HFFc6 (cell line): ENCODE results near the gene CCDC12. TPM values are rescaled to one million over a fixed set of nuclear protein-coding genes. Genes with fewer than 3 reads are reported as not detected.

Source experiments
- DNase-seq: peaks from one replicate; pipeline ENCODE4 v3.0.0-alpha.2; 2018
- H3K27ac Mint-ChIP-seq: 2 replicates; pipeline ENCODE4 v1.8.0; 2020; ENCODE audit warnings: mild to moderate bottlenecking, mixed read lengths
- H3K27me3 Mint-ChIP-seq: 2 replicates; pipeline ENCODE4 v1.8.0; 2021; ENCODE audit warnings: mild to moderate bottlenecking, moderate library complexity, mixed read lengths; ENCODE audit not compliant: insufficient read depth
- H3K36me3 Mint-ChIP-seq: 2 replicates; pipeline ENCODE4 v1.8.0; 2021; ENCODE audit warnings: low read depth, mixed read lengths
- H3K4me1 Mint-ChIP-seq: 2 replicates; pipeline ENCODE4 v1.8.0; 2020; ENCODE audit warnings: low read depth, mixed read lengths
- H3K4me3 Mint-ChIP-seq: 2 replicates; pipeline ENCODE4 v1.8.0; 2020; ENCODE audit warnings: mild to moderate bottlenecking, moderate library complexity, mixed read lengths
- H3K9me3 Mint-ChIP-seq: 2 replicates; pipeline ENCODE4 v1.8.0; 2020; ENCODE audit warnings: mild to moderate bottlenecking, mixed read lengths
- total RNA-seq, 6 experiments: library from RNA; stranded (reverse); fragmentation: NEBNext Ultra II Directional; extraction: Animal tissue kit (Norgen Biotek cat#: 25700); gene quantifications; 2 replicates in 1 of 6; 3 replicates in 5 of 6; pipeline ENCODE4 v1.2.3, GENCODE V29; 2021
- TF ChIP-seq, protein P1 (sequence below): fragments of 200-600 bp; sonication (generic); IDR thresholded peaks from 2 replicates; pipeline ENCODE4 v1.5.0; 2021; ENCODE audit warnings: antibody characterized with exemption, mild to moderate bottlenecking

CCDC12 gene
- total RNA-seq, 6 experiments from 2014 or later: 21.3 to 27.9 (median 27.2) TPM

DNA sequence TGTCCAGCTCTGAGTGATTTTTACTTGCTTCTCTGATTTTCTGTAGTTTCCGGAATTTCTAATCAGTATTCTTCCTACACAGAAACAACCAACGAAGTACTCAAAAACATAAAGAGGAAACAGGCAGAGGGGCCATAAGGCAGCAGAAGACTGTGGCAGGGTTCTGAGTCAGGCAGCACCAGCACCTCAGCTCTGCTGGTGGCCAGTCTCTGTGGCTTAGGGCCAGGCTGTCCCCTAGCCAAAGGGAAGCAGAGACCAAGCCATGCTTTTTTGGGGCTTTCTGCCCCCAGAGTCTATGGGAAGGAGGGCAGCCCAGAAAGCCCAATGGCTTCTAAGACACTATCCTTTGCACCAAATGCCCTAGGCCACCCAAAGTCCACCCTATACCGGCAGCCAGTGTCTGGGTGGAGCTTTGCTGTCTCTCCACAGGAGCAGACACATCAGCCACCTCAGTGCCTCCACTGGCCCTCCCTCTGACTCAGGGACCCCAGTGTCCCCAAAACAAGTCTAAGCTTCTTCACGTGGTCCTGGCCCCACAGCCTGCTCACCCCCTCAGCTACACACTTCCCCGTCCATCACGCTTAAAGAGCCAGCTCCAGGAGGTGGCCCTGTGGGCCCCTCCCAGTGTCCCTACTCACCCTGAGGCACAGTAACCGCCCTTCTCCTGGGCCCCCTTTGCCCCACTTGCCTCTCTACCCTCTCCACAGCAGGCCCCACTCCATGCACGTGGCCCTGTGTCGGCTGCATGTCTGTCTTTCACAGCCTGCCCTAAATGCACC, 46.2 kb downstream of the CCDC12 start:
- H3K4me1 Mint-ChIP-seq: peaks cover 68% of the 10 kb centered on the region
- peaks cover 3% of the 10 kb centered on the region for H3K27me3 Mint-ChIP-seq
- peaks cover 13% of the 10 kb centered on the region; the same call in 1 of the 2 replicates for H3K36me3 Mint-ChIP-seq
- H3K4me3 Mint-ChIP-seq: peak overlapping the region; percentile 53
- peak overlapping the region; percentile 83 for H3K27ac Mint-ChIP-seq
- H3K9me3 Mint-ChIP-seq: no peaks in the 10 kb centered on the region
- TF ChIP-seq, protein P1, sequence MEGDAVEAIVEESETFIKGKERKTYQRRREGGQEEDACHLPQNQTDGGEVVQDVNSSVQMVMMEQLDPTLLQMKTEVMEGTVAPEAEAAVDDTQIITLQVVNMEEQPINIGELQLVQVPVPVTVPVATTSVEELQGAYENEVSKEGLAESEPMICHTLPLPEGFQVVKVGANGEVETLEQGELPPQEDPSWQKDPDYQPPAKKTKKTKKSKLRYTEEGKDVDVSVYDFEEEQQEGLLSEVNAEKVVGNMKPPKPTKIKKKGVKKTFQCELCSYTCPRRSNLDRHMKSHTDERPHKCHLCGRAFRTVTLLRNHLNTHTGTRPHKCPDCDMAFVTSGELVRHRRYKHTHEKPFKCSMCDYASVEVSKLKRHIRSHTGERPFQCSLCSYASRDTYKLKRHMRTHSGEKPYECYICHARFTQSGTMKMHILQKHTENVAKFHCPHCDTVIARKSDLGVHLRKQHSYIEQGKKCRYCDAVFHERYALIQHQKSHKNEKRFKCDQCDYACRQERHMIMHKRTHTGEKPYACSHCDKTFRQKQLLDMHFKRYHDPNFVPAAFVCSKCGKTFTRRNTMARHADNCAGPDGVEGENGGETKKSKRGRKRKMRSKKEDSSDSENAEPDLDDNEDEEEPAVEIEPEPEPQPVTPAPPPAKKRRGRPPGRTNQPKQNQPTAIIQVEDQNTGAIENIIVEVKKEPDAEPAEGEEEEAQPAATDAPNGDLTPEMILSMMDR: no peak
- no peak for DNase-seq

DNA sequence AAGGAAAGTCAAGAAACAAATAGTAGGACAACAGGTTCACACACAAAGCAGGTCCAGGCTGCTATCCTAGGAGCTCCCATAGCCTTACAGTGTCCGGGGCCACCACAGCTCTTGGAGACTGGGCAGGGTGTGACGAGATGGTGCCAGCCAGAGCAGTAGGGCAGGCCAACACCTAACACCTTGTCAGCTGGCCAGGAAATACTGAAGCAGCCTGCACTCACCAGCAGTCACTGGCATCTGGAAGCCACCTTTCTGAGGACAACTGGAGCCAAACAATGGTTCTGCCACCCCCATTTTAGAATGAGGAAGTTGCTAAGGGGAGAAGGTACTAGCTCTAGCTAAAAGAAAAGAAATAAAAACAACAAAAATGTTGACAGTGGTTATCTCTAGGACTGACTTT, 47.2 kb downstream of the CCDC12 start:
- no peak overlapping the region for H3K4me3 Mint-ChIP-seq
- TF ChIP-seq, protein P1: no peak
- no peaks in the 10 kb centered on the region for H3K9me3 Mint-ChIP-seq
- DNase-seq: no peak
- H3K27ac Mint-ChIP-seq: no peak overlapping the region; the same call in 1 of the 2 replicates
- peaks cover 13% of the 10 kb centered on the region; the same call in 1 of the 2 replicates for H3K36me3 Mint-ChIP-seq
- peaks cover 58% of the 10 kb centered on the region for H3K4me1 Mint-ChIP-seq
- peaks cover 3% of the 10 kb centered on the region for H3K27me3 Mint-ChIP-seq

DNA sequence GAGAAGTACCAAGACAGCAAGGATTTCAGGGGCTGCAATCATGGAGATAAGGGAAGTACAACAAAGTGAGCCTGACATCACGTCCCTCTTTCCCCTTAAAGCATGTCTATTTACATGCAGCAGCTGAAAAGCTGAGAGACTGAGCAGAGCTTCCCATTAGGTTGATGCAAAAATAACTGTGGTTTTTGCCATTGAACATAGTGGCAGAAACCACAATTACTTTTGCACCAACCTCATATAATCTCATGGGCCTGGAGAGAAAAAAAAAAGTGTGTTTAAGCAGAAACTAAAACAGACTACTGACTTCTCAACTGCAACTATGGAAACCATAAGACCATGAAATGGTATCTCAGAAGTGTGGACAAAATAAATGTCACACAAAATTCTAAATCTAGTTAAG, 48.3 kb downstream of the CCDC12 start:
- no peak for DNase-seq
- H3K4me1 Mint-ChIP-seq: peaks cover 54% of the 10 kb centered on the region
- H3K9me3 Mint-ChIP-seq: no peaks in the 10 kb centered on the region
- H3K36me3 Mint-ChIP-seq: peaks cover 17% of the 10 kb centered on the region
- H3K4me3 Mint-ChIP-seq: no peak overlapping the region
- peaks cover 3% of the 10 kb centered on the region for H3K27me3 Mint-ChIP-seq
- TF ChIP-seq, protein P1: no peak
- H3K27ac Mint-ChIP-seq: no peak overlapping the region

DNA sequence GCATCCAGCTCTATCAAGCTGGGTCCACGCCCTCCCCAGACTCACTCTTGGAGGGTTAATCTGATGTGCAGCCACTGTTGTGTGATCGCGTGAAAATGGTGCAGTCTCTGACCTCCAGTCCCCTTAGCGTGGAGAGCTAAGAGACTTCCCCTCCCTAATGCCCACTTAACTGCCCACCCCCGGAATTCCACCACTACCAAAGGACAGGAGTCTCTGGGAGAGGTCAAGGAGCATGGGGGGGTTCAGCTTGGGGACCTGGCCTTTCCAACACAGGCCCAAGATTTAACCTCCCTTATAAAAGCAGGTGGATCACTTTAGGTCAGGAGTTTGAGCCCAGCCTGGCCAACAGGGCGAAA, 48.8 kb downstream of the CCDC12 start:
- Mint-ChIP-seq H3K9me3 (no peaks in the 10 kb centered on the region), H3K27me3 (peaks cover 3% of the 10 kb centered on the region), H3K27ac (no peak overlapping the region), H3K4me1 (peaks cover 54% of the 10 kb centered on the region), H3K4me3 (no peak overlapping the region), H3K36me3 (peaks cover 18% of the 10 kb centered on the region)
- no peak for DNase-seq
- TF ChIP-seq, protein P1: no peak

DNA sequence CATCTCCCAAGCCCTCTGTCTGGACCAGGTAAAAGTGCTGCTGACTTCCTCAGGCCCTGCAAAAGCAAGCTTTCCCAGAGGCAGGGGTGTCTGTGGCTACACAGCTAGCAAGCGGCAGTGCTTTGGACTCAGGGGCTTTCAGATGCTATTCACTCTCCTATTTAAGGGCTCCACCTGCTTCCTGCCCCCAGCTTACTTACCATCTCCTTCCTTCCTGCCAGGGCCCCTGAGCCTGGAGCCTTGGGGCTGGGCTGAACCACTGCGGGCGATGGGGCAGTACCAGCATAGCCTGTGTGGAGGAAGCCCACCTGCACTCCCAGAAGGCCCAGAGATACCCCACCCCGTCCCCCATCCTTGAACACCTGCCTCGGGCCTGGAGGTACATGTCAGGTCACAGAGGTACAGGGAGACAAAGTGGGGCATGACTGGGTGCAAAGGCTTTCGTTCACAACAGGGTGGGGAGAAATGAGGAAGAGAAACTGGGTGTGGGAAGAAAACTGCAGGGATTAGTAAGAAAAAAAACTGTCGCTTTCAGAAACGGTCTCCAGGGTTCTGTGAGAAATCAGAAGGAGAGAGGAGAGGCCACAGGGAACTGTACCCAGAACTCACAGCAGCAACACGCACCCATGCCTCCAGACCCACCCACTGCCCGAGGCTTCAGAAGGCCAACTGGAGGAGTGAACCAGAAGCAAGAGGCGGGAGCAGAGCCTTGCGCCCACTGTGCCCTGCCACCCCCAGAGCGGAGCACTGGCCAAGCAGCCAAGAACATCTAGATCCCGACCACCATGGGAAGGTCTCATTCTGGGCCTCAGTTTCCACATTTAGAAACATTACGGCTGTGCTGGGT, 49.5 kb downstream of the CCDC12 start:
- DNase-seq: no peak
- no peak overlapping the region for H3K4me3 Mint-ChIP-seq
- peaks cover 3% of the 10 kb centered on the region for H3K27me3 Mint-ChIP-seq
- peaks cover 18% of the 10 kb centered on the region for H3K36me3 Mint-ChIP-seq
- peaks cover 48% of the 10 kb centered on the region for H3K4me1 Mint-ChIP-seq
- no peaks in the 10 kb centered on the region for H3K9me3 Mint-ChIP-seq
- TF ChIP-seq, protein P1: no peak
- H3K27ac Mint-ChIP-seq: peak overlapping the region; percentile 84
